CD14-positive monocyte (primary cell): Measurements from ENCODE around the gene FBXL4. TPM values are rescaled to one million over a fixed set of nuclear protein-coding genes. Genes with fewer than 3 reads are reported as not detected.

ENCODE experiments used
- DNase-seq, 3 donors: peaks; one replicate each; pipeline ENCODE4 v3.0.0-alpha.2; 2011 to 2022
- H2AFZ ChIP-seq: 2 replicates; pipeline ENCODE4 v1.6.0; 2012; ENCODE audit warnings: mild to moderate bottlenecking, low read depth, low read length, inconsistent platforms; ENCODE audit not compliant: insufficient read depth, poor library complexity, severe bottlenecking
- H3K27ac ChIP-seq, 2 donors: 1 replicate in 1 of 2; 2 replicates in 1 of 2; pipeline ENCODE4 v1.5.1; 2012 to 2013; ENCODE audit warnings: low read length in 2 of 2, control low read depth in 1 of 2, inconsistent platforms in 1 of 2, low read depth in 1 of 2, mild to moderate bottlenecking in 1 of 2
- H3K27me3 ChIP-seq, 2 donors: one replicate each; pipeline versions ENCODE4 v1.6.0 to v1.6.1; 2011 to 2013; ENCODE audit warnings: low read length in 2 of 2; ENCODE audit not compliant: control insufficient read depth in 2 of 2, insufficient read depth in 2 of 2
- H3K36me3 ChIP-seq, 2 donors: replicated peaks in 1 of 2; 1 replicate in 1 of 2; 2 replicates in 1 of 2; pipeline versions ENCODE4 v1.5.1 to v1.6.1; 2012 to 2013; ENCODE audit warnings: low read length in 2 of 2, control low read depth in 1 of 2, inconsistent platforms in 1 of 2, mild to moderate bottlenecking in 1 of 2; ENCODE audit not compliant: insufficient read depth in 2 of 2, control insufficient read depth in 1 of 2
- H3K4me1 ChIP-seq, 2 donors: 1 replicate in 1 of 2; 2 replicates in 1 of 2; pipeline versions ENCODE4 v1.5.1 to v1.6.1; 2012 to 2013; ENCODE audit warnings: low read length in 2 of 2, control low read depth in 1 of 2, inconsistent platforms in 1 of 2, mild to moderate bottlenecking in 1 of 2, moderate library complexity in 1 of 2; ENCODE audit not compliant: insufficient read depth in 2 of 2, control insufficient read depth in 1 of 2
- H3K4me2 ChIP-seq: replicated peaks from 2 replicates; pipeline ENCODE3; 2012; ENCODE audit warnings: low read length, moderate library complexity, mild to moderate bottlenecking; ENCODE audit not compliant: poor library complexity, severe bottlenecking; ENCODE audit errors: extremely low read depth
- H3K4me3 ChIP-seq, 3 experiments: fragments of 200-600 bp in 1 of 3; sonication (generic) in 1 of 3; replicated peaks in 1 of 3; 1 replicate in 2 of 3; 2 replicates in 1 of 3; pipeline ENCODE4 v1.5.1; 2011 to 2013; ENCODE audit warnings: low read length in 3 of 3, mild to moderate bottlenecking in 3 of 3, control low read depth in 2 of 3, low read depth in 2 of 3, inconsistent platforms in 1 of 3, moderate library complexity in 1 of 3
- H3K79me2 ChIP-seq: 2 replicates; pipeline ENCODE4 v1.6.0; 2012; ENCODE audit warnings: mild to moderate bottlenecking, control low read depth, inconsistent platforms, low read length, moderate library complexity; ENCODE audit not compliant: insufficient read depth
- H3K9ac ChIP-seq: 2 replicates; pipeline ENCODE4 v1.6.0; 2017; ENCODE audit warnings: low read length, mild to moderate bottlenecking; ENCODE audit not compliant: insufficient read depth, poor library complexity, severe bottlenecking
- H3K9me3 ChIP-seq, 2 donors: replicated peaks in 1 of 2; 1 replicate in 1 of 2; 2 replicates in 1 of 2; pipeline versions ENCODE4 v1.5.1 to v1.6.1; 2012 to 2013; ENCODE audit warnings: low read length in 2 of 2, control low read depth in 1 of 2; ENCODE audit not compliant: control insufficient read depth in 1 of 2, insufficient read depth in 1 of 2
- H4K20me1 ChIP-seq: 2 replicates; pipeline ENCODE4 v1.6.0; 2012; ENCODE audit warnings: mild to moderate bottlenecking, low read length, control low read depth, moderate library complexity; ENCODE audit not compliant: insufficient read depth
- H3K27ac Mint-ChIP-seq, 7 donors: one replicate each; pipeline ENCODE4 v1.8.0; 2020; ENCODE audit warnings: mild to moderate bottlenecking in 7 of 7, mixed read lengths in 7 of 7, moderate library complexity in 6 of 7, inconsistent platforms in 2 of 7
- H3K27me3 Mint-ChIP-seq, 3 donors: one replicate each; pipeline ENCODE4 v1.8.0; 2021 to 2022; ENCODE audit warnings: low read depth in 3 of 3, mild to moderate bottlenecking in 3 of 3, mixed read lengths in 3 of 3, moderate library complexity in 3 of 3, inconsistent platforms in 1 of 3
- H3K36me3 Mint-ChIP-seq, 2 donors: one replicate each; pipeline ENCODE4 v1.8.0; 2020; ENCODE audit warnings: mixed read lengths in 2 of 2, inconsistent platforms in 1 of 2, mild to moderate bottlenecking in 1 of 2
- H3K4me1 Mint-ChIP-seq: one replicate; pipeline ENCODE4 v1.8.0; 2020; ENCODE audit warnings: mild to moderate bottlenecking, mixed read lengths
- H3K4me3 Mint-ChIP-seq, 2 donors: one replicate each; pipeline ENCODE4 v1.8.0; 2020; ENCODE audit warnings: mild to moderate bottlenecking in 2 of 2, mixed read lengths in 2 of 2, moderate library complexity in 1 of 2
- H3K9me3 Mint-ChIP-seq, 7 donors: one replicate each; pipeline ENCODE4 v1.8.0; 2020 to 2022; ENCODE audit warnings: mixed read lengths in 7 of 7, mild to moderate bottlenecking in 6 of 7, moderate library complexity in 6 of 7, inconsistent platforms in 2 of 7
- CTCF ChIP-seq: fragments of 200-600 bp; IDR thresholded peaks from one replicate; pipeline ENCODE4 v1.8.0; 2022; ENCODE audit warnings: antibody characterized with exemption, mild to moderate bottlenecking
- WGBS: methylation state at CpG from one replicate; pipeline ENCODE4 v1.1.5; 2013; ENCODE audit warnings: missing lambda C conversion rate; ENCODE audit not compliant: insufficient coverage; 5-methylcytosine and 5-hydroxymethylcytosine counted together
- intact Hi-C, 2 donors: fragments of 100-400 bp; cut with micrococcal nuclease; formaldehyde crosslinking; loops; one replicate each; pipeline versions ENCODE4 v1.15.0 to v1.15.1; 2023
- polyA plus RNA-seq, 3 donors: library from polyadenylated mRNA; depleted of rRNA in 1 of 3; unstranded in 2 of 3; stranded (reverse) in 1 of 3; fragments of 300-500 nt in 2 of 3; fragments of >200 nt in 1 of 3; fragmentation: Illumina TruSeq in 2 of 3; gene quantifications; 1 replicate in 2 of 3; 2 replicates in 1 of 3; pipeline ENCODE4 v1.2.3, GENCODE V29; 2012 to 2021

Gene FBXL4
- polyA plus RNA-seq, 3 donors: 5.7 to 10.9 (median 8.6) TPM

GRCh38 chr6:98835149-98836024 lies 112.4 kb downstream of the FBXL4 start:
- peak overlapping the region; percentile 9 to 88 for H3K4me3 Mint-ChIP-seq
- Histone ChIP-seq H3K36me3 (no peaks in the 10 kb centered on the region), H2AFZ (no peak overlapping the region), H3K4me1 (peaks cover 28 to 38% of the 10 kb centered on the region in 2 donors), H4K20me1 (no peaks in the 10 kb centered on the region), H3K79me2 (no peaks in the 10 kb centered on the region), H3K9me3 (peaks cover 4 to 47% of the 10 kb centered on the region in 2 donors), H3K27ac (no peak overlapping the region), H3K9ac (no peak overlapping the region), H3K27me3 (peaks cover 85 to 98% of the 10 kb centered on the region in 2 donors), H3K4me3 (peak overlapping the region in 1 of 3 experiments; percentile 76), H3K4me2 (peak overlapping the region; percentile 96)
- peaks cover 6 to 17% of the 10 kb centered on the region in 2 donors for H3K36me3 Mint-ChIP-seq
- peaks cover 91 to 97% (median 93%) of the 10 kb centered on the region in 3 donors for H3K27me3 Mint-ChIP-seq
- 4% methylated on average over 75 of the region's 76 CpGs for WGBS
- TF ChIP-seq CTCF: no peak
- intact Hi-C loops: loop anchor here in 1 of 2 donors (5.0 kb wide), 1 partner anchor 1333 kb away; no protein-coding TSS in a partner anchor
- no peak for DNase-seq
- H3K4me1 Mint-ChIP-seq: peaks cover 39% of the 10 kb centered on the region
- H3K27ac Mint-ChIP-seq: no peak overlapping the region
- H3K9me3 Mint-ChIP-seq: peaks cover 0 to 36% (median 19%) of the 10 kb centered on the region in 7 donors
